PC-9 (cell line): ENCODE measurements around the gene SERPINE2. TPM values are rescaled to one million over a fixed set of nuclear protein-coding genes. Genes with fewer than 3 reads are reported as not detected.

Experiments used
- Bru-seq: library from RNA; stranded (reverse); fragments of 400-500 nt; gene quantifications from one replicate; lab custom pipeline; 2021; lab: Mats Ljungman, UMichigan
- BruChase-seq, 2 experiments: library from RNA; stranded (reverse); fragments of 400-500 nt; gene quantifications; one replicate each; lab custom pipeline; 2021; lab: Mats Ljungman, UMichigan
- BruUV-seq: library from RNA; stranded (reverse); fragments of 400-500 nt; replicated peaks from 2 replicates; lab custom pipeline; 2021; lab: Mats Ljungman, UMichigan
- CTCF ChIA-PET: fragments of 300-600 bp; sonication (Branson Sonifier 250); formaldehyde crosslinking; loops from one replicate; lab custom pipeline; 2022; ENCODE audit warnings: antibody characterized with exemption; lab: Charles Lee
- POLR2A ChIA-PET: fragments of 300-600 bp; sonication (Branson Sonifier 250); formaldehyde crosslinking; loops from one replicate; lab custom pipeline; 2022; ENCODE audit warnings: antibody characterized with exemption; ENCODE audit not compliant: unreplicated experiment; lab: Charles Lee
- DNase-seq, 2 experiments: peaks; one replicate each; pipeline versions ENCODE4 v3.0.0 to v3.0.0-alpha.2; 2015 to 2022; ENCODE audit warnings: mixed read lengths in 1 of 2
- H2AFZ ChIP-seq: fragments of 200-600 bp; sonication (generic); 2 replicates; pipeline ENCODE4 v1.8.1; 2017; ENCODE audit warnings: antibody characterized with exemption
- H3F3A ChIP-seq: fragments of 200-600 bp; sonication (generic); 2 replicates; pipeline ENCODE4 v1.8.1; 2017; ENCODE audit warnings: antibody characterized with exemption, mild to moderate bottlenecking, low read depth; ENCODE audit not compliant: insufficient read depth
- H3K27ac ChIP-seq: fragments of 200-600 bp; sonication (generic); 2 replicates; pipeline ENCODE4 v1.6.1; 2016; ENCODE audit warnings: mixed run types
- H3K27me3 ChIP-seq: fragments of 200-600 bp; sonication (generic); 2 replicates; pipeline ENCODE4 v1.6.1; 2016; ENCODE audit warnings: low read depth, mixed run types; ENCODE audit not compliant: insufficient read depth
- H3K36me3 ChIP-seq: fragments of 200-600 bp; sonication (generic); 2 replicates; pipeline ENCODE4 v1.6.1; 2016; ENCODE audit warnings: low read depth, mixed run types
- H3K4me1 ChIP-seq: fragments of 200-600 bp; sonication (generic); replicated peaks from 2 replicates; pipeline ENCODE4 v1.6.1; 2016; ENCODE audit warnings: mixed run types; ENCODE audit not compliant: insufficient read depth
- H3K4me2 ChIP-seq: fragments of 200-600 bp; sonication (generic); 2 replicates; pipeline ENCODE4 v1.6.1; 2017; ENCODE audit warnings: mixed run types
- H3K4me3 ChIP-seq: fragments of 200-600 bp; sonication (generic); 2 replicates; pipeline ENCODE4 v1.6.1; 2016; ENCODE audit warnings: mixed run types
- H3K79me2 ChIP-seq: fragments of 200-600 bp; sonication (generic); 2 replicates; pipeline ENCODE4 v1.6.1; 2017; ENCODE audit warnings: low read depth, mixed run types
- H3K9me2 ChIP-seq: fragments of 200-600 bp; sonication (generic); 2 replicates; pipeline ENCODE4 v1.8.1; 2017; ENCODE audit warnings: mild to moderate bottlenecking; ENCODE audit not compliant: insufficient read depth
- H3K9me3 ChIP-seq: fragments of 200-600 bp; sonication (generic); 2 replicates; pipeline ENCODE4 v1.8.1; 2016; ENCODE audit warnings: low read depth; ENCODE audit not compliant: insufficient read depth
- H4K20me1 ChIP-seq: fragments of 200-600 bp; sonication (generic); 2 replicates; pipeline ENCODE4 v1.8.1; 2017; ENCODE audit not compliant: insufficient read depth
- EZH2 ChIP-seq: fragments of 200-600 bp; sonication (generic); IDR thresholded peaks from 2 replicates; pipeline ENCODE4 v1.8.0; 2017; ENCODE audit warnings: antibody characterized with exemption, low read depth
- intact Hi-C: fragments of 100-400 bp; cut with micrococcal nuclease; formaldehyde crosslinking; loops from one replicate; pipeline ENCODE4 v1.10.0; 2022; ENCODE audit not compliant: unreplicated experiment
- long read RNA-seq: library from polyadenylated mRNA; stranded (forward); transcript quantifications from one replicate; pipeline ENCODE4 v2.0.0, GENCODE V29; 2022
- total RNA-seq: library from RNA; stranded (reverse); gene quantifications from 2 replicates; pipeline ENCODE4 v1.2.3, GENCODE V29; 2021
- TF ChIP-seq, protein P1 (sequence below): fragments of 200-600 bp; sonication (generic); conservative IDR thresholded peaks from 2 replicates; pipeline ENCODE4 v1.6.1; 2017; ENCODE audit warnings: mixed run types, antibody characterized with exemption, mild to moderate bottlenecking, moderate library complexity

SERPINE2 gene, protein sequence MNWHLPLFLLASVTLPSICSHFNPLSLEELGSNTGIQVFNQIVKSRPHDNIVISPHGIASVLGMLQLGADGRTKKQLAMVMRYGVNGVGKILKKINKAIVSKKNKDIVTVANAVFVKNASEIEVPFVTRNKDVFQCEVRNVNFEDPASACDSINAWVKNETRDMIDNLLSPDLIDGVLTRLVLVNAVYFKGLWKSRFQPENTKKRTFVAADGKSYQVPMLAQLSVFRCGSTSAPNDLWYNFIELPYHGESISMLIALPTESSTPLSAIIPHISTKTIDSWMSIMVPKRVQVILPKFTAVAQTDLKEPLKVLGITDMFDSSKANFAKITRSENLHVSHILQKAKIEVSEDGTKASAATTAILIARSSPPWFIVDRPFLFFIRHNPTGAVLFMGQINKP
- 110 and 155 TPM in 2 replicates for total RNA-seq
- percentile 78 among the genes with signal in this experiment for Bru-seq, nascent RNA
- BruChase-seq, experiment 1, labeled RNA remaining after a 2-hour chase, result percentile 77 among the genes with signal in this experiment
- BruChase-seq, experiment 2, labeled RNA remaining after a 6-hour chase, result percentile 79 among the genes with signal in this experiment
- long read RNA-seq, transcript SERPINE2-201 (9 exons, 2,195 nt), result minor isoform, 42 of 264 reads
- long read RNA-seq, transcript SERPINE2-202 (9 exons, 2,161 nt), result major isoform, 196 of 264 reads
- long read RNA-seq, partial matches to known transcripts, result 10 of 264 reads
- long read RNA-seq, other reads (novel, unspliced or antisense), result 14 of 264 reads

DNA sequence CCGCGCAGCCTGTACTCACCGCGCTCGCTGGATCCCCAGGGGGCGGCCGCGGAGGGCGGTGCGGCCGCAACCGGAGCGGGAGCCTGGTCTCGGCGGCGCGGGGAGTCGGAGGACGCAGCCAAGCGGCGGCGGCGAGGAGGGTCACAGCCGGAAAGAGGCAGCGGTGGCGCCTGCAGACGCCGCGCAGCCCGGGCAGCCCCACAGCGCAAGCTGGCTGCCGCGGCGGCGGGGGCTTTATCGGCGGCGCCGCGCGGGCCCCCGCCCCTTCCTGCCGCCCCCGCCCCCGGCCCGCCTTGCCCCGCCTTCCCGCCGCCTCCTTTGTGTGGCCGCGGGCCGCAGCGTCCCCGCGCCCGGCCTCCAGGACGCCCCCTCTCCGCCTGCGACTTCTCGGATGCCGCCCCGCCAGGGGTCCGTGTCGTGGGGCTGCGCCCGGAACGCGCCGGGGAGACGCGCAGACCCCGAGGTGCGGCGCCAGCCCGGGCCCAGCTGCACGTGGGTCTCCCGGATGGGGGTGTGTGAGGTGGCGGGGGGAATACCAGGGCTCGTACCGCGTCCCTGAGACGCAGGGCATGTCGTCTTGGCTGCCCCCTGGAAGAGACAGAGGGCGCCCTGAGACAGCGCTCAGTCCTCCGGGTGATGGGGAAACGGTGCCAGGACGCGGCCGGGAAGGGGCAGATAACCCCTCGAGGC, at the start of gene SERPINE2:
Gene SERPINE2 (minus strand): TSS at position 207 of the 690 bp plus-strand sequence. CDS start 37,386 bp downstream, outside the sequence.
- peak; percentile 67 to 91 for DNase-seq
- Histone ChIP-seq H3K4me3 (peak within 1 kb of the TSS; percentile 57), H3K79me2 (peaks cover 34% of the 10 kb centered on the region), H3K36me3 (no peaks in the 10 kb centered on the region), H3K27me3 (no peaks in the 10 kb centered on the region), H3K4me2 (peak within 1 kb of the TSS; percentile 77), H3K9me3 (no peaks in the 10 kb centered on the region), H3K4me1 (peaks cover 20% of the 10 kb centered on the region), H3K9me2 (no peaks in the 10 kb centered on the region), H4K20me1 (peaks cover 17% of the 10 kb centered on the region), H2AFZ (peak within 1 kb of the TSS; percentile 87), H3F3A (peaks cover 18% of the 10 kb centered on the region), H3K27ac (no peak within 1 kb of the TSS)
- CTCF ChIA-PET, result interaction anchor here (0.6 to 2.5 kb wide), 3 partner anchors 227 to 245 kb away, joined by 3 to 9 read pairs (median 5); no protein-coding TSS in a partner anchor
- no TSS peak for BruUV-seq
- POLR2A ChIA-PET, result interaction anchor here (0.5 to 1.0 kb wide), 5 partner anchors 23 to 1330 kb away, joined by 3 to 8 read pairs (median 3); no protein-coding TSS in a partner anchor
- intact Hi-C loops, result loop anchor here (1.0 to 2.0 kb wide), 6 partner anchors 48 to 318 kb away; no protein-coding TSS in a partner anchor
- no peak for TF ChIP-seq EZH2
- TF ChIP-seq, protein P1, sequence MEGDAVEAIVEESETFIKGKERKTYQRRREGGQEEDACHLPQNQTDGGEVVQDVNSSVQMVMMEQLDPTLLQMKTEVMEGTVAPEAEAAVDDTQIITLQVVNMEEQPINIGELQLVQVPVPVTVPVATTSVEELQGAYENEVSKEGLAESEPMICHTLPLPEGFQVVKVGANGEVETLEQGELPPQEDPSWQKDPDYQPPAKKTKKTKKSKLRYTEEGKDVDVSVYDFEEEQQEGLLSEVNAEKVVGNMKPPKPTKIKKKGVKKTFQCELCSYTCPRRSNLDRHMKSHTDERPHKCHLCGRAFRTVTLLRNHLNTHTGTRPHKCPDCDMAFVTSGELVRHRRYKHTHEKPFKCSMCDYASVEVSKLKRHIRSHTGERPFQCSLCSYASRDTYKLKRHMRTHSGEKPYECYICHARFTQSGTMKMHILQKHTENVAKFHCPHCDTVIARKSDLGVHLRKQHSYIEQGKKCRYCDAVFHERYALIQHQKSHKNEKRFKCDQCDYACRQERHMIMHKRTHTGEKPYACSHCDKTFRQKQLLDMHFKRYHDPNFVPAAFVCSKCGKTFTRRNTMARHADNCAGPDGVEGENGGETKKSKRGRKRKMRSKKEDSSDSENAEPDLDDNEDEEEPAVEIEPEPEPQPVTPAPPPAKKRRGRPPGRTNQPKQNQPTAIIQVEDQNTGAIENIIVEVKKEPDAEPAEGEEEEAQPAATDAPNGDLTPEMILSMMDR, result peak; percentile 77

DNA sequence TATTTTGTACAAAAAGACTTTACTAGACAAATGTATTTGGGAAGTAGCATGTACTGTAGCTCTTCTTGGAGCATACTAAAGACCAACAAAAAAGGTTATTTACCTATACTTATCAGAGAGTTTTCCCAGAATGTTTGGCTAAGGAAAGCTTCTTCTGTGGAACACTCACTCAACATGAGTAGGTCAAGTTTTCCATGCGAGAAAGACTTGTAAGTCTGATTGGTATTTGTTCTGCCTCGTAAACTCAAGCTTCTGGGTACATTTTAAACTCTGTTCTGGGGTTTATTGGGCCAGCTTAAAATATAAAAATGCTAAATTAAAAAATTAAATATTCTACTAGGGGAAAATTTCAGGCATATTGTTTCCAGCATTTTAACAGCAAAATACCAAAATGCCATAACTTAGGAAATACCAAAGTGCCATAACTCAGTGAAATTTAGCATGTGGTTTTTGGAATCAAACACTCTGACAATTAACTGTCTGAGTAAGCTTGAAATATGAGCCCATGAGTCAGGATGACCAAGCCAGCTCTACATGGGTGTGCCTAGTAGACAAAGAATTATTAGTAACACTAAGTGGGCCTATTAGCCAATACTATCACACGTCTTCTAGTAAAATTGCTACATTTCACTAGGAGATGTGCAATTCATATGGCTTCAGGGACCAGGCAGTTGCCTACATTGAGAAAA, 47.3 kb upstream of the SERPINE2 start:
- H3F3A ChIP-seq, result peaks cover 33% of the 10 kb centered on the region
- TF ChIP-seq EZH2, result no peak
- TF ChIP-seq, protein P1, result no peak
- peak overlapping the region; percentile 3; the same call in 1 of the 2 replicates for H2AFZ ChIP-seq
- no peaks in the 10 kb centered on the region for H3K9me2 ChIP-seq
- H3K36me3 ChIP-seq, result no peaks in the 10 kb centered on the region
- H4K20me1 ChIP-seq, result no peaks in the 10 kb centered on the region
- BruUV-seq, result no TSS peak
- H3K79me2 ChIP-seq, result no peaks in the 10 kb centered on the region
- H3K4me2 ChIP-seq, result peak overlapping the region; percentile 49
- peak; percentile 70 to 99 for DNase-seq
- H3K27ac ChIP-seq, result peak overlapping the region; percentile 92
- H3K9me3 ChIP-seq, result peaks cover 17% of the 10 kb centered on the region; the same call in 1 of the 2 replicates
- H3K4me1 ChIP-seq, result peaks cover 42% of the 10 kb centered on the region
- peak overlapping the region; percentile 0; the same call in 1 of the 2 replicates for H3K4me3 ChIP-seq
- ChIA-PET POLR2A (interaction anchor here (0.5 to 0.9 kb wide), 6 partner anchors 106 to 1347 kb away, joined by 3 to 6 read pairs (median 4); no protein-coding TSS in a partner anchor), CTCF (interaction anchor here (0.5 to 1.5 kb wide), 3 partner anchors 9 to 198 kb away, joined by 3 to 5 read pairs (median 4); no protein-coding TSS in a partner anchor)
- intact Hi-C loops, result loop anchor here (1.0 to 5.0 kb wide), 5 partner anchors 48 to 196 kb away; partner anchors contain the start of gene SERPINE2
- no peaks in the 10 kb centered on the region for H3K27me3 ChIP-seq
